ENCODE data around the gene SMCHD1. TPM values are rescaled to one million over a fixed set of nuclear protein-coding genes. Genes with fewer than 3 reads are reported as not detected.
A peak's percentile ranks its signal among the peaks of the same experiment; 100 is the strongest.
"Not testable (repeated sequence)": the region's sequence is repeated elsewhere in the genome, so short reads cannot be mapped to it uniquely, and the experiment has no call there.

SMCHD1 gene
- total RNA-seq, 1 donor from 2014 or later, result 52.3 TPM

DNA sequence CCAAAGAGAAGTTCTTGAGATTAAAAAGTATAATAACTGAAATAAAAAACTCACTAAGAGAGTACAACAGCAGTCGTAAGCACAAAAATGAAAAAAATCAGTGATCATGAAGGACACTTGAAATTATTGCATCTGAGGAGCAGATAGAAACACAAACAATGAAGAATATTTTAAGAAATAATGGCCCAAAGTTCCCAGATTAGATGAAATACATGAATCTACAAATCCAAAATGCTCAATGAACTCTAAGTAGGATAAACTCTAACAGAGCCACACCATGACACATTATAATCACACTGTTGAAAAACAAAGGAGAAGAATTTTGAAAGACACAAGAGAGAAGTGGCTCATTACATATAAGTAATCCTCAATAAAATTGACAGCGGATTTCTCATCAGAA lies 159.4 kb downstream of the SMCHD1 start:
- no peak for DNase-seq (ENCODE audit: low spot score)

DNA sequence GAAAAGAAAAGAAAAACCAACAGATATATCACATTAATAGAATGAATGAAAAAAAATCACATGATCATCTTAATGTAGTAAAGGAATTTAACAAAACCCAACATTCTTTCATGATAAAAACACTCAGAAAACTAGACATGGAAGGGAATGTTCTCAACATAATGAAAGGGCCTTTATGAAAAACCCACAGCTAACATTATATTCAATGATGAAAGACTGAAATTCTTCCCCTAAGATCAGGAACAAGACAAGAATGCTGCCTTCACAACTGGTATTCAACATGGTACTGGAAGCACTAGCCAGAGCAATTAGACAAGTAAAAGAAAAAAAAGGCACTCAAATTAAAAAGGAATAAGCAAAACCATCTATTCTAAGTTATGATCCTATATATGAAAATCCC lies 162.8 kb downstream of the SMCHD1 start:
- DNase-seq (ENCODE audit: low spot score), result no peak

DNA sequence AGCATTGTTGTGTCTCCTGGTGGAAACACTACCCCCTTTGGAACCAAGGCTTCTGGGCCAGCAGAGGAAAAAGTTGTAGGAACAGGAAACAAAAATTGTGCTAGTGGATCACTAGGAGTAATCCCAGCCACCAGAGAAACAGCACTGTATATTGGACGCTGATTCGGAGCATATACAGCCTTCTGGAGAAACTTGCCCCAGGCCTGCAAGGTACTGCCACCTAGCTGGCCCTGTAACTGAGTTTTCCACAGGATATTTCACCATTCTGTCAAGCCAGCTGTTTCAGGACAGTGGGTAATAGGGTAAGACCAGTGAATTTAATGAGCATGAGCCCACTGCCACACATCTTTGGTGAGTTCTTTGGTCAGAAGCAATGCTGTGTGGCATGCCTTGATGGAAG lies 166.2 kb downstream of the SMCHD1 start:
- DNase-seq (ENCODE audit: low spot score), result no peak

DNA sequence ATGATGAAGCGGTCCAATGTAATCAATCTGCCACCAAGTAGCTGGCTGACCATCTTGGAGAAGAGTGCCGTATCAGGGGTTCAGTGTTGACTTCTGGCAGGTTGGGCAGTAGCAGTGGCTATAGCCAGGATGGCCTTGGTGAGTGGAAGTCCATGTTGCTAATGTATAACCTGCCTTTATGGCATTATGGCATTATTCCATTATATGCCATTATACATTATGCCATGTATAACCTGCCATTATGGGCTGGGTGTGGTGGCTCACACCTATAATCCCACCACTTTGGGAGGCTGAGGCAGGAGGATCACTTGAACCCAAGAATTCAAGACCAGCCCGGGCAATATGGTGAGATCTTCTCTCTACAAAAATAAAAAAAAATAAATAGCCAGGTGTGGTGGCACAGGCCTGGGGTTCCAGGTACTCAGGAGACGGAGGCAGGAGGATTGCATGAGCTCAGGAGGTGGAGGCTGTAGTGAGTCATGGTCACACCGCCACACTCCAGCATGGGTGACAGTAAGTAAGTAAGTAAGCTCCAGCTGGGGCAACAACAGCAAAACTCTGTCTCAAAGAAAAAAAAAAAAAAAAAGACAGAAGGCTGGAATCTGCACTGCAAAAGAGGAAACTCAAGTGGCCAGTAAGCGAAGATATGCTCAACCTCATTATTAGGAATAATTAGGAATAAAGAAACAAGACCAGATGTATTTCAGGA lies 166.8 kb downstream of the SMCHD1 start:
- DNase-seq (ENCODE audit: low spot score), result no peak

DNA sequence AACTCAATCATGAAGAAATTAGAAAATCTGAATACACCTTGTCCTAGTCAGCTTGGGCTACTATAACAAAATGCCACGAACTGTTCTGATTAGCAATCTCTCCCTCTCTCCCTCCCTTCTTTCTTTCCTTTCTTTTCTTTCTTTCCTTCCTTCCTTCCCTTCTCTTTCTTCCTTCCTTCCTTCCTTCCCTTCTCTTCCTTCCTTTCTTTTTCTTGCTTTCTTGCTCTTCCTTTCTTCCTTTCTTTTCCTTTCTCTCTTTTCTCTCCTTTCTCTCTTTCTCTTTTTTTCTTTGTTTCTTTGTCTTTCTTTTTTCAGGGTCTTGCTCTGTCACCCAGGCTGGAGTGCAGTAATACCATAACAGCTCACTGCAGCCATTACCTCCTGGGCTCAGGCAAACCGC lies 167.7 kb downstream of the SMCHD1 start:
- no peak for DNase-seq (ENCODE audit: low spot score)

DNA sequence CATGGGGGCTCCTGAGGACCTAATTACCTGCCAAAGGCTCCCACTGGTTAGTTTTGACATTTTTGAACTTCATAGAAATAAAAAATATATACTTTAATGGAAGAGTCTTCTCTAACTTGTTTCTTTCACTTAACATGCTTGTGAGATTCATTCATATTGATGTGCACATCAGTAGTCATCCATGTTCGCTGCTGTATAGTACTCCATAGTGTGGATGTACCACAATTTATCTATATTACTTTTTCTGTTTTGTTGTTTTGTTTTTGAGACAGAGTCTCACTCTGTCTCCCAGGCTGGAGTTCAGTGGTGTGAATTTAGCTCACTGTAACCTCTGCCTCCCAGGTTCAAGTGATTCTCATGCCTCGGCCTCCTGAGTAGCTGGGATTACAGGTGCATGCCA lies 168.4 kb downstream of the SMCHD1 start:
- no peak for DNase-seq (ENCODE audit: low spot score)

DNA sequence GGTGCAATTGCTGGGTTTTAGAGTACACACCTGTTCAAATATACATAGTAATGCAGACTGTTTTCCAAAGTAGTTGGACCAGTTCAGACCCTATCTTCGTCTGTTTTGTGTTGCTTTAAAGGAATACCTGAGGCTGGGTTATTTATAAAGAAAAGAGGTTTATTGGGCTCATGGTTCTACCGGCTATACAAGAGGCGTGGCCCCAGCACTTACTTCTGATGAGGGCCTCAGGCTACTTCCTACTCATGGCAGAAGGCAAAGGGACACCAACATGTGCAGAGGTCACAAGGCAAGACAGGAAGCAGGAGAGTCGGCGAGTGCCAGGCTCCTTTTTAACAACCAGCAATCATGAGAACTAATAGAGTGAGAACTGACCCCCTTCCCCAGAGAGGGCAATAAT lies 169.3 kb downstream of the SMCHD1 start:
- DNase-seq (ENCODE audit: low spot score), result no peak

DNA sequence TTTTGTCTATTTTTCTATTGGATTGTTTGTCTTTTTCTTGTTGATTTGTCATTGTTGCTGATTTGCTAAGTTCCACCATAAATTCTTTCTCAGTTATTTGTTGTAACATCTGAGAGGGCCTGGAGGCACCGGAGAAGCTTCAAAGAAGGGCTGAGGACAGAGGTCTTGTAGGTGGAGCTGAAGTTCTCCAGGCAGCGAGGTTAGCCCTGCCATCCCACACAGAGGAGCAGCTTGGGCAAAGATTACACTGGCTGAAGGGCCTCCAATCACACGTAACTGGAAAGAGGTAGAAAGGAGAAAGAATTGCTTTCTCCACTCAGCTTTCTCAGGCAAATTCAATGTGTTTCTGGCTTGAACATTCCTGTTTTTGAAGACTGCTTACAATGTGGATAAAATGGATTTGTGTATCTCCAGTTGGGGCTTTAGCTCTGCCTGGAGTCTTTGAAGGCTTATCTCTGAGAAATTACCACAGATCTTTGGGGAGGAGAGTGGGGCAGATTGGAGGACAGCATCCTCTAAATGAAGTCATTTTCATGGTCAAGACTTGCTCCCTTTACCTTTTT lies 170.2 kb downstream of the SMCHD1 start:
- no peak for DNase-seq (ENCODE audit: low spot score)

DNA sequence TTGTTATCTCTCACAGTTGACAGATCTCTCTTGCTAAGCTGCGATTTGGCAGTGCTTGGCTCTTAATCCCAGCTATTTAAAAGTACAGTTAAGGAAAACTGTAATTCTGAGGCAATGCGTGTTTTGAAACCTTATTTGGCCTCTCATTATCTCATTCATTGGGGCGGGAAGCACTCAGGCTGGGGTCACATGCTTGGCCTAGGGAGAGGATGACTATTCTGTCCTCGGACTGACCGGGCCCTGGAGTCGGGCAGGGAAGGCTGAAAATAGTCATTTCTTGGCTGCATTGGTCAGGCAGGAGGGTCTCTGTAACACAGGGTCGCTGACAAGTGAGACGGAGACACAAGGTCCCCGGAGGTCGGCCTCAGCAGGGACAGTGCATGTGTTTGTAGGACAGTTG lies 171.1 kb downstream of the SMCHD1 start:
- no peak for DNase-seq (ENCODE audit: low spot score)

DNA sequence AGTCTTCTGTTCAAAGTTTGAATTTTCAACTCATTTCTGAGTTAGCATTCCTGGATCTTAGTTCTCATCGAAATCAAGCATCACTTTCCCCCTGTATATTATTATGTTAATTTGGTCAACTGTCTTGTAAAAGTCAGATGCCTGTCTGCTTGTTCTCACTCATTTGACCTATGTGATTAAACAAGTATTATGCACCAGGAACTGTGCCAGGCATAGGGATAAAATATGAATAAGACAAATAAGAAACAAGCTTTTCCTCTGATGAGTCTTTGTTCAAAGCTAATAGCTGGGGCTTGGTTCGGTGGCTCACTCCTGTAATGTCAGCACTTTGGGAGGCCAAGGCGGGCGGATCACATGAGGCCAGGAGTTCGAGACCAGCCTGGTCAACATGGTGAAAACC lies 171.5 kb downstream of the SMCHD1 start:
- no peak for DNase-seq (ENCODE audit: low spot score)

DNA sequence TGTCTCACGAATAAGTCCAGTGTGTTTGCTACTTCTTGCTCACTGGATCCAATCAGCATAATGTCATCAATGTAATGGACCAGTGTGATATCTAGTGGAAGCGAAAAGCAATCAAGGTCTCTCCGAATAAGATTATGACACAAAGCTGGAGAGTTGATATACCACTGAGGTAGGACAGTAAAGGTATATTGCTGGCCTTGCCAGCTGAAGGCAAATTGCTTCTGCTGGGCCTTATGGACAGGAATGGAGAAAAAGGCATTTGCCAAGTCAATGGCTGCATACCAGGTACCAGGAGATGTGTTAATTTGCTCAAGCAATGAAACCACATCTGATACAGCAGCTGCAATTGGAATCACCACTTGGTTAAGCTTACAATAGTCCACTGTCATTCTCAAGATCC lies 180.6 kb downstream of the SMCHD1 start:
- DNase-seq (ENCODE audit: low spot score), result not testable (repeated sequence)

DNA sequence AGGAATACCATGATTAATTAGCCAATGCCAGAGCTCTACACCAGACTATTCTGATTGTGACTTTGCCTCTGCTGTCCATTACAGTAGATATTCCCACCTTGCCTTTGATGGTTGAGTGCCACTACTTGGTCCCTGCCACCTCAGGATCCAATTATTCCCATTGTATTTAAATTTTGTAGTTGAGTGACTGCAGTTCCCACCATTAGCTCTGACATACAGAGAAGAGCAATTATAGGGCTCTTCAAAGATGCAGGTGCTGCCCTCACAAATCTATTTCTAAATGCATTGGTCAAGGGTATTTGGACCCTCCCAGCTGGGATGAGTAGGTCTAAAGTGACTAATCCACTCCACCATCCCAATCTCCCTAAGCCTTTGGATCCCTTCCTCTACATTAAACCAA lies 181.8 kb downstream of the SMCHD1 start:
- DNase-seq (ENCODE audit: low spot score), result not testable (repeated sequence)

DNA sequence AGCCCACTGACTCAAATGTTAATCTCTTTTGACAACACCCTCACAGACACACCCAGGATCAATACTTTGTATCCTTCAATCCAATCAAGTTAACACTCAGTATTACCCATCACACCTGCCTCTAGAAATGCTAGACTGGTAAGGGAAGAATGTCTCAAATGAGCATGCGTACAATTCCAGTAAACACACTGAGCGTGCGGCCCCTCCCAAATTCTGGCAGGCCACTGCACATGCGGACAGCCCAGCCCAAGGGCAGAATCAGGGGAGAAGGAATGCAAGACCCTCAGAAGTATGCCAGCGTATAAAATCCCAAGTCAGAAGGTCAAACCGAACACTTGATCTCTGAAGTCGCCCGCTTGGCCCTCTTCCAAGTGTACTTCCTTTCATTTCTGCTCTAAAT lies 183.7 kb downstream of the SMCHD1 start:
- no peak for DNase-seq (ENCODE audit: low spot score)

DNA sequence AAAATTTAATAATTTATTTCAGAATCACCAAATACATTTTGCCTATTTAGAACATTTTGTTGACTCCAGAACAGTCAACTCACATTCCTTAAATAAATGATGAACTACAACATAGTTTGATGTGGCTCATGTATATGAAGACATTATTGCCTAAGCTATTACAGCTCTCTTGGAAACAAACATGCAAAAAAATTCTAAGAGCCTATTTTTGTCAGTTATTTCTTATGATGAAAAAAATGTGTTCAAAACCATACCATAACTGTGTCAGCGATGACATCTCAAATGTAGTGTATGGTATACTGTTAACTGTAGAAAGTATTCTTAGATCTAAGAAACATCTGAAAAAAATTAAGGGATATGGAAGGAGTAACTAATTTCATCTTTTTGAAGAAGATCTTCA lies 185.0 kb downstream of the SMCHD1 start:
- no peak for DNase-seq (ENCODE audit: low spot score)

DNA sequence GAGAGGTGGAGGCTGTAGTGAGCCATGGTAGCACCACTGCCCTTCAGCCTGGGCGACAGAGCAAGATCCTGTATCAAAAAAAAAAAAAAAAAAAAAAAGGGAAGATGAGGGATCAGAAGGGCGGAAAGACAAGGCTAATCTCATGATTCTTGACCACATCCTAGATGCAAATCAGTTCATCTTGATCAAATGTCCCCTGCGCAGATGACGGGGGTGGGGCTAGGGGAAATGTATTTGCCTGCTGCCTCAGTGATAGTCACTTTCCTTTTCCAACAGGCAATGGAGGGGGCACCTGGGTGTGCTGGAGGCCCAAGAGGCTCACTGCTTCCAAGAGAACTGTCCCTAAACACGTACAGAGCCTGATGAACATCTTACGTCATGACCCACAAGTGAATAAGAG lies 187.6 kb downstream of the SMCHD1 start:
- DNase-seq (ENCODE audit: low spot score), result no peak

DNA sequence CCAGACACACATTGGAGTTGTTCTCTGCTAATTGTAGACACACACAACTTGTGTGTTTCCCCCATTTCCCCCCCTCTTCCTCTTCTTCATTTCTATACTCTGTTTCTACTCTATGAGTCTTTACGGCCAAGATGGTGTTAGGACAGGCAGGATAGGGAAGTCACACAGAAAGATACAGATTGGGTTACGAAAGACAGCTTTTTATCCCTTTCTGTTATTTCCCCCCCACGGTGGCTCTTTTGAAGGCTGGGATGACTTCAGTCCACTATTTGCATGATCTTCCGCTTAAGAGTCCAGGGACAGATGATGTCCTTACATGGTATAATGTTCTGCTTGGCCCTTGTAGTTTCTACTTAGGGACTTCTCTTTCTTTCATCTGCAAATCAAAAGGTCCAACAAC lies 189.6 kb downstream of the SMCHD1 start:
- no peak for DNase-seq (ENCODE audit: low spot score)

DNA sequence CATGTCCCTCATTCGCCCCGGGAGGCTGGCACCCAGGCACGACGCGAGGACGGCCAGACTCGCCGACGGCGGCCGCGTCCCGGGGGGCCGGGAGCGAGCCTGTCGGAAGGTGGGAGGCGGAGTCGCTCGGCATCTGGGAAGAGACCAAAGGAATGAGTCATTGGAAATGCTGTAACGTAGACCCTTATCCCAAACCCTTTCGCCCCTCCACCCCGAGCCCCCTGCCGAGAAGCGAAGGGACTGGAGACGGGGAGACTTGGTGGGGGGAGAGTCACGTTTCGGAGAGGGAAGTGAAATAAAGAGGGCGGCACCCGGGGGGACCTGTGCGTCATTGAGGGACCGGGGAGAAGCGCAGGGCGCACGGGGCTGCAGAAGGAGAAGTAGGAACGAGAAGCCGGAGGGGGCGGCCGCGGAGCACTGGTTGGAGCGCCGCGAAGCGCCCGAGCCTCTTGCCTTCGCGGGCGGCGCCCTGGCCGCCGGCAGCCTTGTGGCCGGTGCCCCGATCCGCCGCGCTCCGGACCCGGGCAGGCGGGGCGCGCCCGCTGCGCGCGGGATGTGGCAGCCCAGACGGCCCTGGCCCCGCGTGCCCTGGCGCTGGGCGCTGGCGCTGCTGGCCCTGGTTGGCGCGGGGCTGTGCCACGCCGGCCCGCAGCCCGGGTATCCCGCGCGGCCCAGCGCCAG lies 191.2 kb downstream of the SMCHD1 start, which contains the start of gene EMILIN2:
Gene EMILIN2, plus strand, starts transcription at position 371 of the 681 bp plus-strand sequence. Its CDS starts 183 bp downstream, at position 554.
- DNase-seq (ENCODE audit: low spot score), result peak; percentile 94

DNA sequence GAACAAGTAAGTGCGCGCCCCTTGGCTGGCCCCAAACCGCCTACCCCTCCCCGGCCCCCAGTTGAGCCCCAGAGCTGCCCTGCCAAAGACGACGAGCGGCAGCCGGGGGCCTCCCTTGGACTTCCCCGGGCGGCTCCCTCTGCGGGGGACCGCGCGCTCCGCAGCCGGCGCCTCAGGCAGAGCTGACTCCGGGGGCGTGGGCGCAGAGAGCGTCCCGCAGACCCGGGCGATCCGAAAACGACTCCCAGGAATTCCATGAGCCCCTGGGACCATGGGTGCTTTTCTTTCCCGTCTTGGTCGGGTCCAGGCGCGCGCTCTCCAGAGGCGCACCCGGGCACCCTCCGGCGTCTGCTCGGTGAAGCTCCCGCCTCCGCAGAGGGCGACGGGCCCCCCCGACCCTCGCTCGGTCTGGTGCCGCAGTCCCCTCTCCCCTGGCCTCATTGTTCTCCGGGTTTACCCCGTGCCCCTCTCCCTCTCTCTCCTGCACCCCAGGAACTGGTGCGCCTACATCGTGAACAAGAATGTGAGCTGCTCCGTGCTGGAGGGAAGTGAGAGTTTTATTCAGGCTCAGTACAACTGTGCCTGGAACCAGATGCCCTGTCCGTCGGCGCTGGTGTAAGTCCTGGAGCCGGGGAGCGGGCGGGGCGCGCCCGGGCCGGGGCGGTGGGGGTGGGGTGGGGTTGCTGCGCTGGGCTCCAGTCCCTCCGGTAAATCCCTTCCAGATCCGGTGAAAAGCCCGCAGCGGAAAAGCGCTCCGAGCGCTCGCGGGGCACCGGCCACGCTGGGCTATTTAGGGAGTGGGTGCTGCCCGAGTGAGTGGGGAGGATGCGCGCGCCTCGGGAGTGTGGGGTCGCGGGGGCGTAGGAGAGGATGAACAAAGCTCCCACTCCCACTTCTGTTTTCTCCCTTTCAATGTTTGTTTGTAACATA lies 192.1 kb downstream of the SMCHD1 start:
- DNase-seq (ENCODE audit: low spot score), result no peak

DNA sequence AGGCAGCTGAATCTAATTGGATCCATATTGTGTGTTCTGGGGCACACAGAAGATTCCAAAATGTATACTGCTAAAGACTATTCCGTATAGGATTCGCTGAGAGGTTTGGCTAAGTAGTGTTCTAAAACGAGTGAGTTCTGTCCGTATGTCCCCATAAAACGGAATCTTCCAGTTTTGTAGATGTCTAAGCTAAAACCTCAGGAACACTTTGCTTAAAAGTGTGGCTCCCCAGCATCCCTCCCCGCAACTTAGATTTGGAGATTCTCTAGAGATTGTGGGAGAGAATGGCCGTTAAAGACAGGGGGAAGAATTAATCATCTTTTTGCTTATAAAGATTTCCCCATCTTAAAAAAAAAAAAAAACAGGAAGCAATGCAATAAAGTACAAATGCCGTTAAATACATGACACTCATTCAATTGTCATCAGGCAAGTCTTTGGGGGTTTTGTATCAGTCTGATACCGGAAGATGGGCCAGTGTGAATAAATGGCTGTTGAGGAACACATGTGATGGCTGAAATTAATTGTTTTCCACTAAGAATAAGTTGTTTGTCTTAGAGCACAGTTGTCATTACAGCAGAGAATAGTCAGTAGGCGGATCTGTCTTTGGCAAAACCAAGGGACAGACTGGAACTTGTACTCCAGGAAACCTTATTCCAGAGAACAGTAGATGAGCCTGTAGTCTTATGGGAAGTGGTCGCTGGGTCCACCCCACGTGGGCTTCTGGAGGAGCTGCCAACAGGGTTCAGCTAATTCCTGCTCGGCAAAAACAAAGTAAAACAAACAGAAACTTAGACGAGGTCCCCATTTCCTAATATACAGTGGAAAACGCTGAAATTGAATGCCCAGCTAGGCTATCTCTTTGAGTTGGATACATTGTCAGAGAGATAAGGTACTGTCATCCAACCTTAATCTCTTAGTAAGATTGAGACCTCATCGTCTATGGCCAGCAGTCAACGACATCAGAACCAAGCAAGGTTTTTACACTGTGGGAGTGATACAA lies 193.0 kb downstream of the SMCHD1 start:
- no peak for DNase-seq (ENCODE audit: low spot score)

DNA sequence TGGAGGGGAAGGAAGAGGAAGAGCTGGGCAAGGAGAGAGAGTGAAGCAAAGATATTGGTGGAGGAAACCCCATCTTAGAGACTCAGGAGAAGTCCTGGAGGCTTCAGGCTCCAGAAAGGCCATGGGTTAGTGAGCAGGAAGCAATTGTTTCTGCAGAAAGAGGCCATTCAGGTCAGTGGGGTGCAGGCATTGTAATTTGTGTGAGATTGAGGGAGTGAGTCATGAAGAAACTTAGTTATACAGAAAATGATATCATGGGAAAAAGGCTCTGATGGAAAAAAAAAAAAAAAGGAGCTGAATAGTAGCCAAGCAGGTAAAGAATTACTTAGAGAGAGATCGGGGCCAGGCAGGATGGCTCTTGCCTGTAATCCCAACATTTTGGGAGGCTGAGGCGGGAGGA lies 195.3 kb downstream of the SMCHD1 start:
- no peak for DNase-seq (ENCODE audit: low spot score)
